Stimulated activated CD8-positive, alpha-beta memory T cell treated with anti-CD3 and anti-CD28 coated beads, Interleukin-15, amount 100 ng/mL, for 4 hours (primary cell): ENCODE data around the gene SEMA6B.

Source experiments
- DNase-seq, 2 donors: peaks; one replicate each; pipeline ENCODE4 v3.0.0-alpha.2; 2020; ENCODE audit warnings: low read depth in 2 of 2

The SEMA6B gene

GRCh38 chr19:4493104-4493928 lies 66.2 kb downstream of the SEMA6B start:
- DNase-seq: no peak
